HG03108 (cell line): Measurements from ENCODE around the gene AMN.

Source experiments
- ATAC-seq: cut with Tn5 transposase; IDR thresholded peaks from one replicate; pipeline ENCODE4 v1.9.1; 2021; ENCODE audit warnings: moderate library complexity; ENCODE audit not compliant: unreplicated experiment

AMN gene

DNA sequence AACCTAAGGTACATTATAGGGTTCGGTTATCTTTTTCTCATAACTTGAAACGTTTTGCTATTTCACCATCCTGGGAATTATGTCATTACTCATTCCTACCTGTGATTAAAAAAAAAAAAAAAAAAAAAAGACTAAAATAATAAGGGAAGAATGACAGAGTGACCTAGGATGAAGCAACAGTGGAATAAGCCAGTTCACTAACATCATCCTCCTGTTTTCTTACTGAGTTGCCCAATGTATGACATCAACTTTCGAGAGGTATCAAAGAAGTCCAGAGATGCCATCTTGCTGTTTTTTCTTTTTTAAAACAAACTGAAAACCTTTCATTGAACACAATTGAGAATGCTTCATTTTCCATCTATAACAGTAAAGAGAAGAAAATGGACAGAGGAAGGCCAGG lies 42.8 kb downstream of the AMN start:
- no peak for ATAC-seq

DNA sequence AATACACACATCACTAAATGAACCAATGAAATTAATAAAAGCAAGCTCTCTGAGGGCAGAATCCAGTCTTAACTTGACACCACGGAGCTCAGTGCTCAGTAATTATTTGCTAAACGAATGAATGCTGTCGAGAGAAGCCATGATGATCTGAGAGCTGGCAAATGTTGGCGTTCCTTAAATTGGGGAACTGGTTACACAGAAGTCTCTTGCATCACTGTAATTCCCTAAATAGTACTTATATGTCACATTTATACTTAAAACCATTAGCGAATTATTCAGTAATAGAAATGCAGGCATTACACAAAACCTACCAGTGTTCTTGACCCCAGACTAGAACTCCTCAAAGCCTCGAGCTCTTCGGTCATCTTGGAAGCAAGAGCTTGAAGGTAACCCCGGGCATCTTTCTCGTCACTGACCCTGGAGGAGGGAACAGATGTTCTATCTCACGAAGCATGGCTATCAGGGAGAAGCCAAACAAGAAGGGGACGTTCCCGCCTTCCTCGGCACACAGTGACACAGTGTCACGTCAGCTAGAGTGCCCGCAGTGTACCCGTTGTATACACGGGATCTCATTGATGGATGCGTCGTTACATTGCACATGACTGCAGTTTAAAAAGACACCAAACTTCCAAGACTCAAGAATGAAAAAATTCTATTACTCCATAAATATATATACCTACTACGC lies 43.6 kb downstream of the AMN start:
- no peak for ATAC-seq

DNA sequence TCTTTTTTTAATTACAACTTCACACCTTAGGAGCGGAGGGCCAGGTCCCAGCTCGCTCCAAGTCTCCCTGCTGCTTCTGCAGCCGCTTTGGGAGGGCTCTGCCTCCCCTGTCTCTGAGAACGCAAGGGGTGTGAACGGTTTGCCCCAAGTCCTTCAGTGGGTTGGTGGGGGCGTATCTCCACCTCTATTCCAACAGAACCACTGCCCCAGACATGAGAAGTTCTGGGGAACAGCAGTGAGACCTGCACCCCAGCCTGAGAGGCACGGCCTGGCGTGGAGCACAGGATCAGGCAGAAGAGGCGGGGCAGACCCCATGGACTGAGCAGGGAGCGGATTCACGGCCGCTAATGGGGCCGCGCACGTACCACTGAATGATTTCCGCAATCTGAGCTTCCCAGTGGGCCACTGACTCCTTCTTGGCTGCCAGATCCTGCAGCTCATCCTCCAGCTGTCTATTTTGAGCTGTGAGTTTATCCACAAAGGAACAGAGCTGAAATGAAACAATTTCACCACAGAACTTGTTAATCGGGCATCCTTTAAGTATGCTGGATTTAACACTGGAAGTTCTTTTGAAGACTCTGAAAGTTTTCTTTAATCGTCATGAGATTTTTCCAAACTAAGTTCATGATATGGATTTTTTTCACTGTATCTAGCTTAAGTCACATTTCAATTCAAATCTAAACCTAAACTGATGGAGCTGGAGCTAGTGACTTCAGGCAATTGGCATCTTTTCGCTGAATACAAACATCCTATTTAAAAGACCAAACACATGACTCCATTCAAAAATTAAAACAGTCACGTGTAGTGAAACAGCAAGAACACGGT lies 44.4 kb downstream of the AMN start:
- no peak for ATAC-seq

DNA sequence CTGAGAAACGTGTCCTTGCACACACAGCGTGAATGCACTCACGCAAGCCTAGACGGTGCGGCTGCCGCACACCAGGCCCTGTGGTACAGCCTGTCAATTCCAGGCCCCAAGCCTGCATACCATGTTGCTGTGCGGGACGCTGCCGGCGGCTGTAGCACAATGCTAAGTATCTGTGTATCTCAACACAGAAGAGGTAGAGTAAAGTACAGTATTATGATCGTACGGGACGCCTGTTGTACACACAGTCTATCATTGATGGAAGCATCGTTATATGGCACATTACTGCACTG lies 45.0 kb downstream of the AMN start:
- no peak for ATAC-seq

DNA sequence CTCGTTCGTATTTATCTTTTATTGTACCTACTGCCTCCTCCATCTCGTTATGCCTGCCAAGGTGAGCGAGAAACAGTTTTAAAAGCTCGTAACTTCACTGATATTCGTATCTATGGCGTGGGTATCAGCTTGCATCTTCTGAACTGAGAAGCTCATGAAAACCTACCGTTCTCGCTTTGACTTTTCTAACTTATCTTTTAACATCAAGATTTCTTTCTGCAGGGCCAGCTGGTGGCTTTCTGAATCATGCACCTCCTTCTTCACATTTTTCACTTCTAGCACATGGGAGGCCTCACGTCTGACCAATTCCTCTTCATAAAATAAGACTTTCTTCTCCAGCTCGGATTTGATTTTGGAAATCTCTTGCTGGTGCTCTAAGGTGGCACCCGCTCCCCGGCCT lies 45.8 kb downstream of the AMN start:
- no peak for ATAC-seq

DNA sequence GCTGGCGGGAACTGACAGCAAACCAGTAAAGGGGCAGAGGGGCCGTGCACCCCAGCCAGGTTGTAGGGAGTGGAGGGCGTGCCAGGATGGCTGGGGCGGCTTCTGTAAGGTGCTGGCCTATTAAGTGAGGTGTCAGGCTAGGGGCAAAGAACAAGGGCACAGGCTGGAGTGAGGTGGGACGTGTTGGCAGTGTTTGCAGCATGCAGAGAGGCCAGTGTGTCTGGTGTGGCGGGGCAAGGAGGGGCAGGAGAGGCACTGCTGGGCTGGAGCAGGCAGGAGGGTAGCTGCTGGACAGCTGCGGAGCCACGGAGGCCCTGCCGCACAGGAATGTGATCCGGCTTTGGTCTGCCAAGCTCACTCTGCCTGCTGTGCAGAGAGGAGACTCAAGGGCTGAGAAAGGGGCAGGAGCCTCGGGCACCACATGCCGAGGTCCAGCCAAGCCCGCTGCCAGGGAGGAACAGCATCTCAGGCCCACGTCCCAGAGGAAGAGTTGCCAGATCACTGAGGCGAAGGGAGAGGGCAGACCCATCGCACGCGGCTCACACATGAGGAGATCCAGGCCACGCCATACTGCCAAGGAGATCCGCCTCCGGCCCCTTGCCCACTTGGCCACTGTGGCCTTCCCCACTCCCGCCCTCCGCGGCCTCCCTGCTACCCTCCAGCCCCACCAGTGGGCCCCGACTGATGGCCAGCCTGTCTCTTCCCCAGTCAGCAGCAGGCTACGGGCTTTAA lies 46.8 kb downstream of the AMN start:
- no peak for ATAC-seq

DNA sequence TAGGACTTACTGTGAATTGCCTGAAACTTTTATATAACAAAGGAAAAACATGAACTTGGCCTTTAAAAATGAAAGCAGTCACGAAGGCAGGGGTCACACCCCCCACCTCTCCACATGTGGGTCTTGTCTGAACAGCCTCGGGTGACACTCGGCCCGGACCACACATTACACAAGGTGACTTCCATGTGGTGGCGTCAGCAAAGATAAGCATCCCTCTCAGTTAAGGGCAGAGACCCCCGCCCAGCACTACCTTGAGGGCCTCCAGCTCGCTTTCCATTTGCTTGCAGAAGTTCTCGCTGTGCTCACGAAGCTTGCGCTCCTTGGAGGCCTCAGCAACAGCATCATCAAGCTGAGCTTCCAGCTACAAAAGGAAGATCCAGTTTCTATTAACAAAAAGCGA lies 47.4 kb downstream of the AMN start:
- ATAC-seq: no peak

DNA sequence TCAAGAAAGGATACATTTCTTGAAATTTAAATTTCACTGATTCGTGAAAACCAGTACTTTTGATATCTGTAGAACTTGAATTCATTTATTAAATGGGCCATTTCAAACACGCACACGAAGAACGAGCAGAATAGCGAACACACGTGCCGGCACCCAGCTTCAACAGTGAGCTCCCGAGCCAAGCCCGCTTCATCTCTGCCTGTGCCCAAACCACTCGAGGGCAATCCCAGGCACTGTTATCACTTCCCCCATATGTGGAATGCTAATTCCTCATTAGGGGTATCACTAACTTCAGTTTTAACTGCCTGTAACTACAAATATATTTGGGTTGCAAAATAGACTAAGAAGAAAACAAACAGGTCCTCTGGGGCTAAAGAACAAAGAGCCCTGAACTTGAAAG lies 48.0 kb downstream of the AMN start:
- ATAC-seq: no peak

DNA sequence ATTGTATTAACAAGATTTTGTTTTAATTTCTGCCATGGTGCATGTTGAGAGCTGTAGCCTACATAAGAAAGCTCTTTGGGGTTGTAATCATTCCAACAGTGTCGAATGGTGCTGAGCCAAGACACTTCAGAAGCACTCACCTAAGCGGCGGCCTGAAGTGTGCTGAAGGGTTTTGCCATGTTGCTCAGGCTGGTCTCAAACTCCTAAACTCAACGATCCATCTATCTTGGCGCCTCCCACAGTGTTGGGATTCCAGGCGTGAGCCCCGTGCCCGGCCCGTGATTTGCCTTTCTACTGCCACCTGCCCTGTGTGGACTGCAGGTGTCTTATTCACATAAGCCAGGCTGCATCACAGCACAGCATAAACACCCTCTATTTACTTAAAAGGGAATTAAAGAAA lies 48.9 kb downstream of the AMN start:
- ATAC-seq: no peak

DNA sequence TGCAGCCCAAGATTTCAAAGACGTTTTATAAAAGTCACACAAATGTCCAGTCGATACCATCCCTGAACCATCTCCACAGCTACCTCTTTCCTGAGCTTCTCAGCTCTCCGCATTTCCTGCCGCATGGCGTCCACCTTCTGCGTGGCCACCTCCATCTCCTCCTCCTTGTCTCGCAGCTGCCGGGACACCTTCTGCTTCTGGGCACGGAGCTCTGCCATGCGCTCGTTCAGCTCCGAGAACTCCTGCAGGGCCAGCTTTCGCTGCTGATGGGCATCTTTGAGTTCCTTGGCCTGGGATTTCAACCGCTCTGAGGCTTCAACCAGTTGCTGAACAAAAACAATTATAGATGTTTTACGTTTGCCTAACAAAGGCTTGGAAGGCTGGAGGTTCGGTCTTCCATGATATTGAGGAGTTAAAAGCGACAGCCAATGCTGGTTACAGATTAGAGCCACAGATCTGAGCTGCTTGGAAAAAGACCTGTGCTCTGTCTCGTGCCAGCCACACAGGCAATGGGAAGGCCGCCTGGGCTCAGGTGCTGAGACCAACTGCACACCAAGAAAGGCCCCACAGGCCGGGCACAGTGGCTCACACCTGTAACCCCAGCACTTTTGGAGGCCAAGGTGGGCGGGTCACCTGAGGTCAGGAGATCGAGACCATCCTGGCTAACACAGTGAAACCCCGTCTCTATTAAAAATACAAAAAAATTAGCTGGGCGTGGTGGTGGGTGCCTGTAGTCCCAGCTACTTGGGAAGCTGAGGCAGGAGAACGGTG lies 49.6 kb downstream of the AMN start:
- ATAC-seq: no peak

DNA sequence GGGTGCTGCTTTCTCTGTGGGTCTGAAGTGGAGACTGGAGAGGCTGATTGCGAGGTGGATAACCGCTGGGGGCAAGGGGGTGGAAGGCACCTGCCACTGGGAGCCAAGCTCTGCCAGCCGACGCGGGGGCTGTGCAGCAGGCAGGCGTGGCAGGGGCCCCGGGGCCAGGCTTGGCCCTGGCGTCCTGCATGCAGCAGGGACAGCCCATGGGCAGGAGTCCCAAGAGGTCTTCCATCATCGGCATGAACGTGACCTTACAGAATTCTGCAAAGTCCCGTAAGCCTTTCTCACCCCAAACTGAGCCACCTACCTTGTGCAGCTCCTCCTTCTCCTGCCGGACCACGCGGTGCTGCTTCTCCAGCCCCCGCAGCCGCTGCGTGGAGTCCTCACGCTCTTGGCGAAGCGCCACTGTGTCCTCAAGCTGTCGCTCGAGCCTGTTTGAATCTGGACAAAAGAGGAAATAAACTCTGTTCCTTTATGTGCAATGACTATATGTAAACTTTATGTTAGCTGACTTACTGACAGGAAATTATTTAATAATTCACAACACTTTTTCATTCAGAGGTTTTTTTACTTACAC lies 51.3 kb downstream of the AMN start:
- ATAC-seq: no peak

DNA sequence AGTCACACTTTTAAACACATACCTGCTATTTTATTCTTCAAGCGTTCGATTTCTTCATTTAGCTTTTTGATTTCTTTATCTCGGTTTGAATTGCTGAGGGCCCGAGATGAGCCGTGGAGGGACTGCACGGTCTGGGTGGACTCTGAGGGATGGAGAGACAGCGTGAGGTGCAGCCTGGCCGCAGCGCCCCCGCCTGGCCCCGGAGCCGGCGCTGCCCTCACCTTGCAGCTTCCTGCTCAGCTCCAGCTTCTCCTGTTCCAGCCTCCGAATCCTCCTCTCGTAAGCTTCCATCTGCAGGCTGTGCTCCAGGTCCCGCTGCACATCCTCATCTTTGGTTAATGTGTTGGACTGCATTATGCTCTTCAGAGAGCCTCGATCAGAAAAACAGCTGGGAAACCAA lies 53.2 kb downstream of the AMN start:
- no peak for ATAC-seq

DNA sequence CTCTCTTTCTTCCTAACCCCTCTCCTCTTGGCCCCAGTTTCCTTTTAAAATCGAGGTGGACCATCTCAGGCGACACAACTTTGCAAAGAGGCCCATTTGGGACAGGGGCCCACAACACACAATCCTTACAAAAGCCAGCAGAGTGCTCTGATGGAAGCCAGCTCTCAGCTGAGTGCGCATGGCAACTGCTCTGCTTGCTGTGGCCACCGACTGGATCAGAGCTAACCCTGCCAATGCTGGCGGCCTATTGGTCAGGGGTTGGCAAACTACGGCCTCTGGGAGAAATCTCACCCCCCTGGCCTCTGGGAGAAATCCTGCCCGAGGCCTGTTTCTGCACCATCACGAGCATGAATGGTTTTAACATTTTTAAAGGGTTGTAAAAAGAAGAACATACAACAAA lies 55.0 kb downstream of the AMN start:
- no peak for ATAC-seq

DNA sequence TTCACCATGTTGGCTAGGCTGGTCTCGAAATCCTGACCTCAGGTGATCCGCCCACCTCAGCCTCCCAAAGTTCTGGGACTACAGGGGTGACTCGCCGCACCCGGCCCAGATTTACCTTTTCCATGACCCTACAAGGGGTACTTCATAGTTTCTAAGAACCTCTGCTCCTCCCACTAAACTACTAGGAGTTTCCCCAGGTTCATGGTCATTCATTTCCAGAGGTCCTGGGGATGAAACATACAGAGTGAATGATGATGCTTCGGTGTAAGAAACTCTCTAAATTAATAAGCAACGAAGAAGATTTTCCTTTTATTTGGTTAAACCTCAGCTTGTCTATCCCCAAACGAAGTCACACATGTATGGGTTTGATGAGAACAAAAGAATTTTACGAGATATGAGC lies 56.9 kb downstream of the AMN start:
- no peak for ATAC-seq

DNA sequence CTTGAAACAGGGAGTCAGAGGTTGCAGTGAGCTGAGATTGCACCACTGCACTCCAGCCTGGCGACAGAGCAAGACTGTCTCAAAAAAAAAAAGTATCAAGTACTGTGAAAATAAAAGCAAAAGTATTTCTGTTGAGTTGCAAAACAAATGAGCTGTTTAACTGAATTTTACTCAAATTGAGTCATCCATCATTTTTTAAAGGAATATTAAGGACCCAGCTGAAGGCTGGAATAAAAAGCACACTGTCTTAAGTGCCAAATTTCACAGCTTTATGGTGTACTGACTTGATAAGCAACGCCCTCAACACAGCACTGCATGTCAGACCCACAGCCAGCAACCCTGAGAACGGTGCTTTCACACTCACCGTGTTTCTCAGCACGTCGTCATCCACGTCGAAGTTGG lies 57.9 kb downstream of the AMN start:
- ATAC-seq: no peak
